HEK293T (cell line): Measurements from ENCODE around the gene VPS33A.

Source experiments
- ARNT ChIP-seq: fragments of 450-650 bp; IDR thresholded peaks from 2 replicates; pipeline ENCODE4 v1.6.1; 2017; ENCODE audit warnings: mild to moderate bottlenecking
- BHLHE40 ChIP-seq: fragments of 450-650 bp; IDR thresholded peaks from 2 replicates; pipeline ENCODE4 v1.6.1; 2016; ENCODE audit warnings: mild to moderate bottlenecking, moderate library complexity, borderline replicate concordance
- HDGF ChIP-seq: fragments of 450-650 bp; IDR thresholded peaks from 2 replicates; pipeline ENCODE4 v1.6.1; 2017; ENCODE audit warnings: antibody characterized with exemption, borderline replicate concordance
- L3MBTL2 ChIP-seq: fragments of 450-650 bp; conservative IDR thresholded peaks from 2 replicates; pipeline ENCODE4 v1.6.1; 2016; ENCODE audit warnings: mild to moderate bottlenecking
- SP1 ChIP-seq: fragments of 450-650 bp; IDR thresholded peaks from 2 replicates; pipeline ENCODE4 v1.6.1; 2017
- SUZ12 ChIP-seq: fragments of 450-650 bp; IDR thresholded peaks from 2 replicates; pipeline ENCODE4 v1.6.1; 2016; ENCODE audit warnings: mild to moderate bottlenecking
- TARDBP ChIP-seq: fragments of 450-650 bp; IDR thresholded peaks from 2 replicates; pipeline ENCODE4 v1.6.1; 2016
- ZNF384 ChIP-seq: fragments of 450-650 bp; IDR thresholded peaks from 2 replicates; pipeline ENCODE4 v1.6.1; 2016

DNA sequence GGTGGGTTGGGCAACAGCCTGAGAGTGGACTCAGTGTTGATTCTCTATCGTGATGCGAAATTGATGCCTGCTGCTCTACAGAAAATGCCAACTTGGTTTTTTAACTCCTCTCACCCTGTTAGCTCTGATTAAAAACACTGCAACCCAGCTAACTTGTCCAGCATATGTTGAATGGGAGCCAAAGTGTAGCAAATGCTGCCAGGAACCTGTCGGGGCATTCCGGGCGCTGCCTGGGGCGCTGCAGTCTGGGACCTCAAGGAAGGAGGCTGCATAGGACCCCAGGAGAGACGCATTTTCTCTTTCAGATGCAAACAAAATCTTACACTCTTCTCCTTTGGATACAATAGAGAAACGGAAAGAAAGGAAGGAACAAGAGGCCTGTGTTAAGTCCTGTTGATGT, 58.9 kb downstream of the VPS33A start:
- no peak for TF ChIP-seq L3MBTL2
- no peak for TF ChIP-seq ZNF384
- TF ChIP-seq HDGF, result no peak
- no peak for TF ChIP-seq BHLHE40
- no peak for TF ChIP-seq ARNT
- no peak for TF ChIP-seq SUZ12
- no peak for TF ChIP-seq TARDBP
- TF ChIP-seq SP1, result no peak
